ENCODE measurements around the gene MIA.
"Not testable (repeated sequence)": the region's sequence is repeated elsewhere in the genome, so short reads cannot be mapped to it uniquely, and the experiment has no call there.

MIA gene

GRCh38 chr19:40825460-40826095 lies 50.3 kb downstream of the MIA start:
- not testable (repeated sequence) for DNase-seq

DNA sequence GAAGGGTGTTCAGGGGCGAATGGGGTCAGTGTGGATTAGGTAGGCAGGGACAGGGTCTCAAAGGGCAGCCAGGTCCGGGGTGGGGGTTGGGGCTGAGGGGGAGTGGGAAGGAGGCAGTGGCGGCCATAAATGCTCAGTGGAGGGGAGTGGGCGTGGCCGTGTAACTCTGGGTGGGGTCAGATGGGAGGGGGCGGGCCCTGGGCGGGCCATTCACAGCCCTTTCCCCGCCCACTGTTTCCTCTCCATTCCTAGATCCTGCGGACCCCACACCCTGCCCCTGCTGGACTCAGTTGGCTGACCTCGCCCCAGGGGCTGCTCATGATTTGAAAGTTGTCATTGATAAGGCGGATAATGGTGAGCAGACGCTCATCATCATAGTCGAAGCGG lies 51.0 kb downstream of the MIA start:
- DNase-seq = not testable (repeated sequence)

DNA sequence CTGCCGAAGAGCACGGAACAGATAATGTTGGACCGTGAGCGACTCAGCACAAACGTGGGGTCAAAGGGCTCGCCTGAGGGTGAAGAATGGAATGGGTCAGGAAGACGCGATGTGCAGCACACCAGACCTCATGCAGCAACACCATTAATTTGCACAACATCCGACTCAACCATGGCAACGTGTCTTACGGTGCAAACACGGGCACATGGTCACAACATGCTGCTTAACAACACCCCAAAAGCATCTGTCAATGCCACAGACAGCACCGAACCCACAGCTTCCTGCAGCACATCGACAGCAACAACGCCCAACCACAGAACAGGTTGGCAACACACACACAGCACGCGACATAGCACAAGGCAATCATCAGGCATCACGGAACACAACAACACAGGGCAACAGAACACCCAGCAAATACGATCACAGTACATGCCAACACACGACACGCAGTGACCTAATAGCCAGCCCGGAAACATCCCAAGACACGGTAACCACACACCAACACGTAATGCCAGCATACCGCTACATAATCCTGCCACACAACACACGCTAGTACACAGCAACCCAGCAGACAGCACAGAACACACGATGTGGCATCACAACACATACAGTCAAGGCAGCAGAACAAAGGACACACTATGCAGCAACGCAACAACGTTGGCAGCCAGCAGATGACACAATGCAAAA lies 51.5 kb downstream of the MIA start:
- not testable (repeated sequence) for DNase-seq

All from hippocampal formation (tissue), 2 donors.